Left lung (tissue), 10 donors: ENCODE measurements around the gene SYNC. TPM values are rescaled to one million over a fixed set of nuclear protein-coding genes. Genes with fewer than 3 reads are reported as not detected.

Source experiments
- ATAC-seq: fragments of 200-7000 bp; cut with Tn5 transposase; one replicate; pipeline ENCODE4 v1.9.1; 2020; ENCODE audit warnings: moderate library complexity
- DNase-seq, 4 donors: peaks; one replicate each; pipeline ENCODE4 v3.0.0-alpha.2; 2013 to 2020
- H3K27ac ChIP-seq, 2 donors: fragments of 200-600 bp; sonication (generic) in 1 of 2; one replicate each; pipeline versions ENCODE4 v1.5.0 to v1.8.0; 2020 to 2021
- H3K27me3 ChIP-seq, 2 donors: fragments of 200-600 bp; sonication (generic) in 1 of 2; one replicate each; pipeline versions ENCODE4 v1.5.0 to v1.8.0; 2020 to 2021
- H3K36me3 ChIP-seq, 2 donors: fragments of 200-600 bp; sonication (generic) in 1 of 2; one replicate each; pipeline versions ENCODE4 v1.5.0 to v1.8.0; 2020 to 2021
- H3K4me1 ChIP-seq, 2 donors: fragments of 200-600 bp; one replicate each; pipeline ENCODE4 v1.8.0; 2021
- H3K4me3 ChIP-seq, 2 donors: fragments of 200-600 bp; sonication (generic) in 1 of 2; one replicate each; pipeline versions ENCODE4 v1.5.0 to v1.8.0; 2020 to 2021; ENCODE audit warnings: mild to moderate bottlenecking in 1 of 2
- H3K9me3 ChIP-seq, 2 donors: fragments of 200-600 bp; sonication (generic) in 1 of 2; one replicate each; pipeline versions ENCODE4 v1.5.0 to v1.8.0; 2020 to 2021
- intact Hi-C, 2 donors: fragments of 100-400 bp; cut with DNase I; formaldehyde crosslinking; loops; one replicate each; pipeline versions ENCODE4 v1.11.2 to v1.14.2; 2022
- polyA plus RNA-seq, 6 donors: library from polyadenylated mRNA; unstranded; fragments of 120-200 nt; gene quantifications; one replicate each; pipeline ENCODE4 v1.2.1, GENCODE V29; 2013; ENCODE audit not compliant: insufficient read length in 6 of 6
- total RNA-seq, 2 donors: library from RNA; stranded (reverse); fragmentation: NEBNext Ultra II Directional; extraction: Animal tissue kit (Norgen Biotek cat#: 25700); gene quantifications; one replicate each; pipeline ENCODE4 v1.2.1, GENCODE V29; 2021
- TF ChIP-seq, protein P1 (sequence below), 2 donors: fragments of 200-600 bp; sonication (generic) in 1 of 2; IDR thresholded peaks; one replicate each; pipeline versions ENCODE4 v1.5.0 to v1.8.0; 2021; ENCODE audit warnings: antibody characterized with exemption in 2 of 2
- donor health status: DM: no; HTN: yes; CAD: no.
- donor health status: DM: no; HTN: no; CAD: no.

SYNC gene
- total and polyA plus RNA-seq, 8 donors: 3.1 to 19.9 (median 5.4) TPM

DNA sequence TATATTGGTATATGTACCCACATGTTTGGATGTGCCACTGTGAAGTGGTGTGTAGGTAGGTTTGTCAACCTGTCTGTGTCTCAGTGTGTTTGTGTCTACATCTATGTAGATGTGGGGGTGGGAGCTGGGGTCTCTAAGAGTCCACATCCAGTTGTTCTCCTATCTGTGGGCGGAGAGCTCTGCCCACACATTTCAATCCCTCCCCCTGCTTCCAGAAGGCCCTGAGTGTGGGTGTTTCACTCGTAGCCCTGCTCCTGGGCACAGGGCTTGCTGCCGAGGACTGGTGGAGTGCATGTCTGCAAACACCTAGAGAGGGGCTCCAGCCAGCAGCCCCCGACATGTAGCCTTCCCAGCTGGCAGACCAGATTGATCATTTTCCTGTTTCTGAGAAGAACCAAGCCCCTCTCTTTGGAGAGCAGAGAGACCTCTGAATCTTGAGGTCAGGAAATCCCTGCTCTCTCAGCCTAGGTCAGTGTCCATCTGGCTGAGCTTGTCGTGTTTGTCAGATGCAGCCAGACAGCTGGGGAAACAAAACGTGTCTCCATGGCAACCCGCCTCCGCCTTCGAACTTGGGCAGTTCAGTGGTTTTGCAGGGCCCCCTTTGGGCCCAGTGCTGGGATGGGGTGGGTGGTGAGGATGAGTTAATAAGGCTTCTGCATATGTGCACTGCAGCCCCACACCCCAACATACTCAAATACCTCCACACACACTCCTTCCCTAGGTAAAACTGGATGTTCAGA lies 31.2 kb upstream of the SYNC start:
- Histone ChIP-seq H3K27me3 (no peaks in the 10 kb centered on the region), H3K27ac (no peak overlapping the region), H3K4me3 (no peak overlapping the region), H3K9me3 (no peaks in the 10 kb centered on the region), H3K36me3 (no peaks in the 10 kb centered on the region), H3K4me1 (no peaks in the 10 kb centered on the region)
- DNase-seq: no peak
- ATAC-seq: peak; percentile 15
- TF ChIP-seq, protein P1, sequence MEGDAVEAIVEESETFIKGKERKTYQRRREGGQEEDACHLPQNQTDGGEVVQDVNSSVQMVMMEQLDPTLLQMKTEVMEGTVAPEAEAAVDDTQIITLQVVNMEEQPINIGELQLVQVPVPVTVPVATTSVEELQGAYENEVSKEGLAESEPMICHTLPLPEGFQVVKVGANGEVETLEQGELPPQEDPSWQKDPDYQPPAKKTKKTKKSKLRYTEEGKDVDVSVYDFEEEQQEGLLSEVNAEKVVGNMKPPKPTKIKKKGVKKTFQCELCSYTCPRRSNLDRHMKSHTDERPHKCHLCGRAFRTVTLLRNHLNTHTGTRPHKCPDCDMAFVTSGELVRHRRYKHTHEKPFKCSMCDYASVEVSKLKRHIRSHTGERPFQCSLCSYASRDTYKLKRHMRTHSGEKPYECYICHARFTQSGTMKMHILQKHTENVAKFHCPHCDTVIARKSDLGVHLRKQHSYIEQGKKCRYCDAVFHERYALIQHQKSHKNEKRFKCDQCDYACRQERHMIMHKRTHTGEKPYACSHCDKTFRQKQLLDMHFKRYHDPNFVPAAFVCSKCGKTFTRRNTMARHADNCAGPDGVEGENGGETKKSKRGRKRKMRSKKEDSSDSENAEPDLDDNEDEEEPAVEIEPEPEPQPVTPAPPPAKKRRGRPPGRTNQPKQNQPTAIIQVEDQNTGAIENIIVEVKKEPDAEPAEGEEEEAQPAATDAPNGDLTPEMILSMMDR (IDR thresholded peaks at IDR 0.05): no peak
- intact Hi-C loops: no loop called here

GRCh38 chr1:32729254-32730046 lies 26.9 kb upstream of the SYNC start:
- H3K9me3 ChIP-seq: no peaks in the 10 kb centered on the region
- H3K36me3 ChIP-seq: no peaks in the 10 kb centered on the region
- H3K4me1 ChIP-seq: peaks cover 9 to 13% of the 10 kb centered on the region in 2 donors
- DNase-seq: no peak
- no peak for ATAC-seq
- no peak overlapping the region for H3K4me3 ChIP-seq
- H3K27ac ChIP-seq: no peak overlapping the region
- TF ChIP-seq, protein P1 (IDR thresholded peaks at IDR 0.05): no peak
- intact Hi-C loops: no loop called here
- no peaks in the 10 kb centered on the region for H3K27me3 ChIP-seq

GRCh38 chr1:32728413-32729077 lies 26.0 kb upstream of the SYNC start:
- TF ChIP-seq, protein P1 (IDR thresholded peaks at IDR 0.05): no peak
- Histone ChIP-seq H3K4me3 (no peak overlapping the region), H3K36me3 (no peaks in the 10 kb centered on the region), H3K9me3 (no peaks in the 10 kb centered on the region), H3K4me1 (peaks cover 9 to 13% of the 10 kb centered on the region in 2 donors), H3K27ac (no peak overlapping the region), H3K27me3 (no peaks in the 10 kb centered on the region)
- no peak for DNase-seq
- intact Hi-C loops: no loop called here
- no peak for ATAC-seq

GRCh38 chr1:32727876-32728275 lies 25.3 kb upstream of the SYNC start:
- ATAC-seq (no peak), DNase-seq (no peak)
- TF ChIP-seq, protein P1 (IDR thresholded peaks at IDR 0.05): no peak

GRCh38 chr1:32725615-32725982 lies 23.0 kb upstream of the SYNC start:
- Histone ChIP-seq H3K9me3 (no peaks in the 10 kb centered on the region), H3K27ac (peak overlapping the region in 1 of 2 donors; percentile 33), H3K4me3 (no peak overlapping the region), H3K36me3 (no peaks in the 10 kb centered on the region), H3K4me1 (peaks cover 9 to 13% of the 10 kb centered on the region in 2 donors), H3K27me3 (no peaks in the 10 kb centered on the region)
- ATAC-seq (no peak), DNase-seq (no peak)
- TF ChIP-seq, protein P1 (IDR thresholded peaks at IDR 0.05): no peak
- intact Hi-C loops: no loop called here

More at GRCh38 chr1:32727876-32728275, 25.3 kb upstream of the SYNC start:
- intact Hi-C loops: no loop called here
- no peaks in the 10 kb centered on the region for H3K9me3 ChIP-seq
- H3K36me3 ChIP-seq: no peaks in the 10 kb centered on the region
- H3K27me3 ChIP-seq: no peaks in the 10 kb centered on the region
- no peak overlapping the region for H3K27ac ChIP-seq
- H3K4me3 ChIP-seq: no peak overlapping the region
- peaks cover 9 to 13% of the 10 kb centered on the region in 2 donors for H3K4me1 ChIP-seq
